Hepatocyte (in vitro differentiated cells): ENCODE results near the gene FMO4. TPM values are rescaled to one million over a fixed set of nuclear protein-coding genes. Genes with fewer than 3 reads are reported as not detected.

Experiments used
- DNase-seq: peaks from one replicate; pipeline ENCODE4 v3.0.0-alpha.2; 2016; ENCODE audit warnings: low spot score
- H2AFZ ChIP-seq: fragments of 200-600 bp; sonication (generic); 2 replicates; pipeline ENCODE4 v1.6.0; 2016; ENCODE audit warnings: antibody characterized with exemption, mild to moderate bottlenecking
- H3K27ac ChIP-seq: fragments of 200-600 bp; sonication (generic); 2 replicates; pipeline ENCODE4 v1.5.1; 2016; ENCODE audit warnings: mild to moderate bottlenecking
- H3K27me3 ChIP-seq: fragments of 200-600 bp; sonication (generic); 2 replicates; pipeline ENCODE4 v1.6.1; 2016
- H3K36me3 ChIP-seq: fragments of 200-600 bp; sonication (generic); replicated peaks from 2 replicates; pipeline ENCODE4 v1.5.1; 2016; ENCODE audit warnings: low read depth; ENCODE audit not compliant: insufficient read depth
- H3K4me1 ChIP-seq: fragments of 200-600 bp; sonication (generic); 2 replicates; pipeline ENCODE4 v1.5.1; 2016; ENCODE audit warnings: mild to moderate bottlenecking, moderate library complexity; ENCODE audit not compliant: insufficient read depth
- H3K4me2 ChIP-seq: fragments of 200-600 bp; sonication (generic); 2 replicates; pipeline ENCODE4 v1.6.0; 2016
- H3K4me3 ChIP-seq: fragments of 200-600 bp; sonication (generic); 2 replicates; pipeline ENCODE4 v1.5.1; 2016; ENCODE audit warnings: mild to moderate bottlenecking
- H3K79me2 ChIP-seq: fragments of 200-600 bp; sonication (generic); 2 replicates; pipeline ENCODE4 v1.6.0; 2017; ENCODE audit warnings: mild to moderate bottlenecking
- H3K9me2 ChIP-seq: fragments of 200-600 bp; sonication (generic); replicated peaks from 2 replicates; pipeline ENCODE4 v1.6.0; 2017; ENCODE audit warnings: mild to moderate bottlenecking; ENCODE audit not compliant: insufficient read depth
- H3K9me3 ChIP-seq: fragments of 200-600 bp; sonication (generic); 2 replicates; pipeline ENCODE4 v1.5.1; 2016; ENCODE audit warnings: low read depth, mild to moderate bottlenecking
- H4K20me1 ChIP-seq: fragments of 200-600 bp; sonication (generic); 2 replicates; pipeline ENCODE4 v1.6.0; 2016; ENCODE audit warnings: mild to moderate bottlenecking; ENCODE audit not compliant: insufficient read depth, poor library complexity, severe bottlenecking
- CTCF ChIP-seq: fragments of 200-600 bp; sonication (generic); IDR thresholded peaks from 2 replicates; pipeline ENCODE4 v1.5.1; 2016; ENCODE audit warnings: antibody characterized with exemption, mild to moderate bottlenecking; ENCODE audit not compliant: poor library complexity
- EZH2 ChIP-seq: fragments of 200-600 bp; sonication (generic); IDR thresholded peaks from 2 replicates; pipeline ENCODE4 v1.6.1; 2016; ENCODE audit warnings: antibody characterized with exemption, mild to moderate bottlenecking, borderline replicate concordance
- EZH2phosphoT487 ChIP-seq: fragments of 200-600 bp; sonication (generic); IDR thresholded peaks from one replicate; pipeline ENCODE4 v1.6.1; 2018; ENCODE audit warnings: antibody characterized with exemption, mild to moderate bottlenecking, low read depth, moderate library complexity; ENCODE audit not compliant: unreplicated experiment, severe bottlenecking
- WGBS: methylation state at CpG from one replicate; pipeline ENCODE4 v1.1.6; 2016; ENCODE audit warnings: low lambda C conversion rate; ENCODE audit errors: missing lambda C conversion rate; 5-methylcytosine and 5-hydroxymethylcytosine counted together
- polyA plus RNA-seq: library from polyadenylated mRNA; unstranded; fragments of >200 nt; fragmentation: Nextera tagmentation; extraction: Ambion mirVana; gene quantifications from 2 replicates; pipeline ENCODE4 v1.2.1, GENCODE V29; 2016
- total RNA-seq: library from RNA; depleted of rRNA; stranded (reverse); fragments of >200 nt; gene quantifications from 2 replicates; pipeline ENCODE4 v1.2.3, GENCODE V29; 2014

FMO4 gene
- total and polyA plus RNA-seq, 2 experiments from 2014 or later = 12.6 to 31.4 TPM

- no peaks in the 10 kb centered on the region for H3K9me2 ChIP-seq
- H3K36me3 ChIP-seq = no peaks in the 10 kb centered on the region
- H4K20me1 ChIP-seq = no peaks in the 10 kb centered on the region
- H3K27me3 ChIP-seq = no peaks in the 10 kb centered on the region
- TF ChIP-seq EZH2 (no peak), CTCF (no peak), EZH2phosphoT487 (no peak)
- no peaks in the 10 kb centered on the region for H3K79me2 ChIP-seq
- DNase-seq = no peak
- H3K4me2 ChIP-seq = no peak overlapping the region
- no peaks in the 10 kb centered on the region for H3K9me3 ChIP-seq
- WGBS = 91% methylated on average over 5 of the region's 5 CpGs
- H2AFZ ChIP-seq = no peak overlapping the region
- H3K27ac ChIP-seq = no peak overlapping the region
- no peaks in the 10 kb centered on the region for H3K4me1 ChIP-seq
- H3K4me3 ChIP-seq = no peak overlapping the region
Measured at GRCh38 chr1:171343727-171344472, 29.9 kb downstream of the FMO4 start.

GRCh38 chr1:171344473-171344820, 30.5 kb downstream of the FMO4 start:
- Histone ChIP-seq H3K27me3 (no peaks in the 10 kb centered on the region), H3K27ac (no peak overlapping the region), H2AFZ (no peak overlapping the region), H3K4me1 (no peaks in the 10 kb centered on the region), H3K4me2 (no peak overlapping the region), H3K4me3 (no peak overlapping the region), H4K20me1 (no peaks in the 10 kb centered on the region), H3K9me3 (no peaks in the 10 kb centered on the region), H3K9me2 (no peaks in the 10 kb centered on the region), H3K79me2 (no peaks in the 10 kb centered on the region), H3K36me3 (no peaks in the 10 kb centered on the region)
- TF ChIP-seq EZH2phosphoT487 = no peak
- TF ChIP-seq EZH2 = no peak
- 68% methylated on average over 6 of the region's 6 CpGs for WGBS
- peak; percentile 36 for DNase-seq

DNA sequence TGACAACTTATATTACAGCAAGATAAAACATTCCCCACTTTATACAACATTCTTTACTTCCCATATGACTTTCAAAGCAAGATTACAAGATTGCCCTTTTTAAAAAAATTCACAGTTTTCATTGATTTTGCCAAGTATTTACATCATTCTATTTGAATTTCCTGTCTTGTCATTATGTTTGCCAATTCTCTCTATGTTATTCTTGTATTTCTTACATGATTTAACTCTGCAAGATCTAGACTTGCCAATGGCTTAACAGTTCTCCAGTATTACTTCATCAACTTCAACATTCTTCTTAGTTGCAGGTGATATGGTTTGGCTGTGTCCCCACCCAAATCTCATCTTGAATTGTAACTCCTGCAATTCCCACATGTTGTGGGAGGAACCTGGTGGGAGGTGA, 31.6 kb downstream of the FMO4 start:
- Histone ChIP-seq H4K20me1 (no peaks in the 10 kb centered on the region), H3K36me3 (no peaks in the 10 kb centered on the region), H2AFZ (no peak overlapping the region), H3K4me1 (no peaks in the 10 kb centered on the region), H3K4me3 (no peak overlapping the region), H3K9me3 (no peaks in the 10 kb centered on the region), H3K4me2 (no peak overlapping the region), H3K27me3 (no peaks in the 10 kb centered on the region), H3K9me2 (no peaks in the 10 kb centered on the region), H3K79me2 (no peaks in the 10 kb centered on the region), H3K27ac (no peak overlapping the region)
- no peak for DNase-seq
- TF ChIP-seq EZH2 = no peak
- TF ChIP-seq CTCF = no peak
- no peak for TF ChIP-seq EZH2phosphoT487

DNA sequence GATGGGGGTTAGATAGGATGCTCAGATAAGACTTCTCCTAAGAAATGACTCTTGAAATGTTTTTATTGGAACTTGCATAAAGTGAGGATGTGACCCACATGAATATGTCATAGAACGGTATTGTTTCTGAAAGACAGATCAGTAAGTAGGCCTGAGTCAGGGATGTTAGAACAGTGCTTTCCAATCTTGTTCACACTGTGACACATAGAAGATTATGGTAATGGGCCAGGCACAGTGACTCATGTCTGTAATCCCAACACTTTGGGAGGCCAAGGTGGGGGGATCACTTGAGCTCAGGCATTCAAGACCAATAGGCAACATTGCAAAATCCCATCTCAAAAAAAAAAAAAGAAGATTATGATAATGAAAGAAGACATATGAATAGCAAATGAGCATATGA, 32.9 kb downstream of the FMO4 start:
- no peak for DNase-seq
- Histone ChIP-seq H3K36me3 (no peaks in the 10 kb centered on the region), H2AFZ (no peak overlapping the region), H3K79me2 (no peaks in the 10 kb centered on the region), H3K4me2 (no peak overlapping the region), H3K9me2 (no peaks in the 10 kb centered on the region), H3K4me1 (peaks cover 1% of the 10 kb centered on the region), H3K27me3 (no peaks in the 10 kb centered on the region), H4K20me1 (no peaks in the 10 kb centered on the region), H3K4me3 (no peak overlapping the region), H3K9me3 (no peaks in the 10 kb centered on the region), H3K27ac (no peak overlapping the region)
- 95% methylated on average over 1 of the region's 1 CpG for WGBS
- no peak for TF ChIP-seq CTCF
- no peak for TF ChIP-seq EZH2phosphoT487
- TF ChIP-seq EZH2 = no peak
